ENCODE results near the gene MAP1LC3C. TPM values are rescaled to one million over a fixed set of nuclear protein-coding genes. Genes with fewer than 3 reads are reported as not detected.

The MAP1LC3C gene
- total and polyA plus RNA-seq, 4 experiments from 2014 or later = not detected

- no peak for DNase-seq
- no peak overlapping the region for H3K4me3 Mint-ChIP-seq
- no peak overlapping the region for H3K27ac ChIP-seq (ENCODE audit: low read depth, low read length)
- H3K4me1 ChIP-seq (ENCODE audit: insufficient read depth, low read length) = no peaks in the 10 kb centered on the region
- H3K4me1 Mint-ChIP-seq = no peaks in the 10 kb centered on the region
- no peaks in the 10 kb centered on the region for H3K27me3 Mint-ChIP-seq
- ChIA-PET CTCF (ENCODE audit: partially characterized antibody) (interaction anchor here (0.7 to 2.0 kb wide), 2 partner anchors 271 to 408 kb away, joined by 4 to 5 read pairs; no protein-coding TSS in a partner anchor), POLR2A (ENCODE audit: partially characterized antibody) (no interaction called here)
- H3K36me3 ChIP-seq (ENCODE audit: insufficient read depth, low read length) = no peaks in the 10 kb centered on the region
- intact Hi-C loops (cut with micrococcal nuclease) = no loop called here
- no peak overlapping the region for H3K4me3 ChIP-seq (ENCODE audit: low read length in 2 of 2)
- H3K36me3 Mint-ChIP-seq = no peaks in the 10 kb centered on the region
- no peaks in the 10 kb centered on the region for H3K27me3 ChIP-seq (ENCODE audit: insufficient read depth, low read length)
- H3K9me3 ChIP-seq (ENCODE audit: control insufficient read depth in 1 of 2, low read length in 2 of 2) = no peaks in the 10 kb centered on the region
- H3K27ac Mint-ChIP-seq = no peak overlapping the region
- peaks cover 0 to under 1% (median 0%) of the 10 kb centered on the region in 8 donors for H3K9me3 Mint-ChIP-seq
These were observed 20.1 kb upstream of the MAP1LC3C start for GRCh38 chr1:242019018-242019417.

- no peak overlapping the region for H3K27ac ChIP-seq (ENCODE audit: low read depth, low read length)
- no peaks in the 10 kb centered on the region for H3K9me3 ChIP-seq (ENCODE audit: control insufficient read depth in 1 of 2, low read length in 2 of 2)
- Mint-ChIP-seq H3K4me3 (no peak overlapping the region), H3K36me3 (no peaks in the 10 kb centered on the region), H3K9me3 (peaks cover 0 to 1% (median 0%) of the 10 kb centered on the region in 8 donors), H3K27me3 (no peaks in the 10 kb centered on the region), H3K27ac (no peak overlapping the region), H3K4me1 (no peaks in the 10 kb centered on the region)
- ChIA-PET POLR2A (ENCODE audit: partially characterized antibody) (no interaction called here), CTCF (ENCODE audit: partially characterized antibody) (interaction anchor here (0.7 to 1.5 kb wide), 3 partner anchors 17 to 1698 kb away, joined by 3 to 4 read pairs (median 3); no protein-coding TSS in a partner anchor)
- no peak overlapping the region for H3K4me3 ChIP-seq (ENCODE audit: low read length in 2 of 2)
- no peaks in the 10 kb centered on the region for H3K4me1 ChIP-seq (ENCODE audit: insufficient read depth, low read length)
- no peaks in the 10 kb centered on the region for H3K27me3 ChIP-seq (ENCODE audit: insufficient read depth, low read length)
- H3K36me3 ChIP-seq (ENCODE audit: insufficient read depth, low read length) = no peaks in the 10 kb centered on the region
- intact Hi-C loops (cut with micrococcal nuclease) = loop anchor here (1.0 kb wide), 2 partner anchors 406 to 486 kb away; no protein-coding TSS in a partner anchor
- DNase-seq = peak in 4 of 5 donors; percentile 10 to 27 (median 18)
These were observed 18.8 kb upstream of the MAP1LC3C start for GRCh38 chr1:242017580-242018233.

DNA sequence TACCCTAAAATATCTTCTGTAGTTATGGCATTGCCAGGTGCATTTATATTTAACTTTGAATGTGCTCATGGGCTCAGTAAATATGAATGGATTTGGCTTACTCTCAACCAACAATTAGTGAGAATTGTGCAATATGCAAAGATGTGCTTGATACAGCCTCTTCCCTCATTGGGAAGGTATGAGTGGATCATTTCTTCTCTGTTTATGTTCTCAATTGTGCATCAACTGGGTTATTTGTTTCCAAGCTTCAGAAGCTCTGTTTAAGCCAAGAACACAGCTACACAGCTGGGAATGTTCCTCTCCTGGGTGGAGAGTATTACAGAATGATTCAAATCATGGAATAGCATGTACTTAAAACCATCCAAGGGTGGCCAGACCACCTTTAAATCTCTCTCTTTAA, 17.6 kb upstream of the MAP1LC3C start:
- H3K4me3 Mint-ChIP-seq = no peak overlapping the region
- no peak for DNase-seq

DNA sequence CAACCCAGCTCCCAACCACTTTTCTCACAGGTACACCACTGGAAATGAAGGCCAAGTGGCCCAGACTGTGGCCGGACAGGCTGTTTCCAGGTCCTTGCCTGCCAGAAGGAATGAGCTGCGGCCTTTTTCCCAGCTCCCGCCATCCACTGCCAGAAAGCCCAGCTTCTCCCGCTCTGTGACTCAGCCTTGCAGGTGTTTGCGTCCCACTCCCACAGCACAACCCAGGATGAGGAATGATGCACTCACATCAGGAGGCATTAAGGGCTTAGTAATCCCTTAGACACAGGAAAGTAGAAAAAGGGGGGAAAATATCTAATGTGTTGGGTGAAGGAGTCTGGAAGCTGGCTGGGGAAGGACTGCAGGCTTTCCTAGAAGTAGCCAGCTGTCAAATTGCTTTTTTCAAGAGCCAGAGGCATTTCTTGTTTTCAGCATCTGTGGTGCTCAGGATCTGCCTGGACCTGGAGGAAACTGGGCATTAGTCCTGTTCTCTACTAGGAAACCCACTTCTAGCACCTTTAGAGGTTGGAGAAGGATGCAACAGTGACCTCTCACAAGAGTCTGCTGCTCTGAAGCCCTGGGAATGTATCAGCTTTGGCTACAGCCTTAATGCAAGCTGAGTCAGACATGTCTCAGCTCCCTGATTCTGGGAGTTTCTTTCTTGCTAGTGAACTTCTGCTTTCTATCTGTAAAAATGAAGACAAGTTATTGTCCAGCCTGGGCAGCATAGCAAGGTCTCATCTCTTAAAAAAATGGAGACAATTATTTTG, 13.2 kb upstream of the MAP1LC3C start:
- Histone ChIP-seq H3K9me3 (ENCODE audit: control insufficient read depth in 1 of 2, low read length in 2 of 2) (no peaks in the 10 kb centered on the region), H3K27ac (ENCODE audit: low read depth, low read length) (no peak overlapping the region), H3K36me3 (ENCODE audit: insufficient read depth, low read length) (no peaks in the 10 kb centered on the region), H3K4me3 (ENCODE audit: low read length in 2 of 2) (no peak overlapping the region), H3K27me3 (ENCODE audit: insufficient read depth, low read length) (no peaks in the 10 kb centered on the region), H3K4me1 (ENCODE audit: insufficient read depth, low read length) (no peaks in the 10 kb centered on the region)
- Mint-ChIP-seq H3K27ac (no peak overlapping the region), H3K27me3 (peaks cover 0 to 10% of the 10 kb centered on the region in 2 donors), H3K9me3 (peaks cover 0 to 1% (median 0%) of the 10 kb centered on the region in 8 donors), H3K4me1 (no peaks in the 10 kb centered on the region), H3K4me3 (no peak overlapping the region), H3K36me3 (no peaks in the 10 kb centered on the region)
- ChIA-PET POLR2A (ENCODE audit: partially characterized antibody) (no interaction called here), CTCF (ENCODE audit: partially characterized antibody) (interaction anchor here (0.6 kb wide), 1 partner anchor 413 kb away, joined by 3 read pairs; no protein-coding TSS in a partner anchor)
- DNase-seq = no peak
- intact Hi-C loops (cut with micrococcal nuclease) = no loop called here

More for the DNA sequence above, 17.6 kb upstream of the MAP1LC3C start:
- H3K27ac ChIP-seq (ENCODE audit: low read depth, low read length) = no peak overlapping the region
- POLR2A ChIA-PET (ENCODE audit: partially characterized antibody) = no interaction called here
- Mint-ChIP-seq H3K27ac (no peak overlapping the region), H3K27me3 (peaks cover 0 to 2% of the 10 kb centered on the region in 2 donors), H3K9me3 (peaks cover 0 to 1% (median 0%) of the 10 kb centered on the region in 8 donors), H3K4me1 (no peaks in the 10 kb centered on the region), H3K36me3 (no peaks in the 10 kb centered on the region)
- no peaks in the 10 kb centered on the region for H3K4me1 ChIP-seq (ENCODE audit: insufficient read depth, low read length)
- CTCF ChIA-PET (ENCODE audit: partially characterized antibody) = interaction anchor here (1.0 to 1.9 kb wide), 4 partner anchors 16 to 404 kb away, joined by 3 to 4 read pairs (median 3); no protein-coding TSS in a partner anchor
- H3K36me3 ChIP-seq (ENCODE audit: insufficient read depth, low read length) = no peaks in the 10 kb centered on the region
- H3K9me3 ChIP-seq (ENCODE audit: control insufficient read depth in 1 of 2, low read length in 2 of 2) = no peaks in the 10 kb centered on the region
- H3K27me3 ChIP-seq (ENCODE audit: insufficient read depth, low read length) = no peaks in the 10 kb centered on the region
- intact Hi-C loops (cut with micrococcal nuclease) = no loop called here
- H3K4me3 ChIP-seq (ENCODE audit: low read length in 2 of 2) = no peak overlapping the region

GRCh38 chr1:242008826-242009495, 10.1 kb upstream of the MAP1LC3C start:
- H3K36me3 ChIP-seq (ENCODE audit: insufficient read depth, low read length) = no peaks in the 10 kb centered on the region
- peaks cover 0 to under 1% (median 0%) of the 10 kb centered on the region in 8 donors for H3K9me3 Mint-ChIP-seq
- H3K4me3 Mint-ChIP-seq = no peak overlapping the region
- peaks cover 0 to 10% of the 10 kb centered on the region in 2 donors for H3K27me3 Mint-ChIP-seq
- ChIA-PET CTCF (ENCODE audit: partially characterized antibody) (interaction anchor here (0.9 kb wide), 1 partner anchor 9 kb away, joined by 3 read pairs; no protein-coding TSS in a partner anchor), POLR2A (ENCODE audit: partially characterized antibody) (no interaction called here)
- intact Hi-C loops (cut with micrococcal nuclease) = no loop called here
- no peaks in the 10 kb centered on the region for H3K4me1 ChIP-seq (ENCODE audit: insufficient read depth, low read length)
- no peak overlapping the region for H3K27ac Mint-ChIP-seq
- no peaks in the 10 kb centered on the region for H3K36me3 Mint-ChIP-seq
- H3K27me3 ChIP-seq (ENCODE audit: insufficient read depth, low read length) = no peaks in the 10 kb centered on the region
- no peak overlapping the region for H3K27ac ChIP-seq (ENCODE audit: low read depth, low read length)
- H3K9me3 ChIP-seq (ENCODE audit: control insufficient read depth in 1 of 2, low read length in 2 of 2) = no peaks in the 10 kb centered on the region
- H3K4me3 ChIP-seq (ENCODE audit: low read length in 2 of 2) = no peak overlapping the region
- DNase-seq = no peak
- H3K4me1 Mint-ChIP-seq = no peaks in the 10 kb centered on the region

- ChIA-PET POLR2A (ENCODE audit: partially characterized antibody) (no interaction called here), CTCF (ENCODE audit: partially characterized antibody) (interaction anchor here (0.9 to 1.1 kb wide), 2 partner anchors 8 to 396 kb away, joined by 3 to 6 read pairs; partner anchors contain the start of gene MAP1LC3C)
- Histone ChIP-seq H3K4me3 (ENCODE audit: low read length in 2 of 2) (no peak overlapping the region), H3K27me3 (ENCODE audit: insufficient read depth, low read length) (no peaks in the 10 kb centered on the region), H3K27ac (ENCODE audit: low read depth, low read length) (no peak overlapping the region), H3K36me3 (ENCODE audit: insufficient read depth, low read length) (no peaks in the 10 kb centered on the region), H3K9me3 (ENCODE audit: control insufficient read depth in 1 of 2, low read length in 2 of 2) (no peaks in the 10 kb centered on the region), H3K4me1 (ENCODE audit: insufficient read depth, low read length) (no peaks in the 10 kb centered on the region)
- Mint-ChIP-seq H3K4me3 (no peak overlapping the region), H3K4me1 (no peaks in the 10 kb centered on the region), H3K27ac (no peak overlapping the region), H3K27me3 (peaks cover 0 to 10% of the 10 kb centered on the region in 2 donors), H3K36me3 (no peaks in the 10 kb centered on the region), H3K9me3 (no peaks in the 10 kb centered on the region)
- DNase-seq = no peak
- intact Hi-C loops (cut with micrococcal nuclease) = no loop called here
These were observed 8.1 kb upstream of the MAP1LC3C start for GRCh38 chr1:242006976-242007375.

All from CD4-positive, alpha-beta memory T cell (primary cell).